Peyer's patch (tissue), 4 donors: Measurements from ENCODE around the gene SEMA5A.

Experiments used
- CTCF ChIP-seq, 6 experiments: fragments of 450-650 bp in 4 of 6; fragments of 200-600 bp in 2 of 6; sonication (generic) in 1 of 6; IDR thresholded peaks; one replicate each; pipeline ENCODE4 v1.5.1; 2017 to 2019; ENCODE audit warnings: antibody characterized with exemption in 6 of 6, mild to moderate bottlenecking in 3 of 6, moderate library complexity in 1 of 6
- POLR2A ChIP-seq, 2 donors: fragments of 450-650 bp; IDR thresholded peaks; one replicate each; pipeline ENCODE4 v1.5.1; 2017; ENCODE audit warnings: antibody characterized with exemption in 2 of 2, mild to moderate bottlenecking in 2 of 2, moderate library complexity in 2 of 2

- TF ChIP-seq CTCF (IDR thresholded peaks at IDR 0.05): no peak
- TF ChIP-seq POLR2A (IDR thresholded peaks at IDR 0.05): no peak
Measured at GRCh38 chr5:9020996-9021395, 524.9 kb downstream of the SEMA5A start.
